Nephron (organoid): ENCODE measurements around the gene ZBTB24.

Experiments used
- H3K27ac Mint-ChIP-seq, 3 experiments: 2 replicates each; pipeline ENCODE4 v1.8.0; 2020; ENCODE audit warnings: mixed read lengths in 3 of 3, mild to moderate bottlenecking in 2 of 3, moderate library complexity in 1 of 3
- H3K27me3 Mint-ChIP-seq: 2 replicates; pipeline ENCODE4 v1.8.0; 2021; ENCODE audit warnings: low read depth, mild to moderate bottlenecking, moderate library complexity, mixed read lengths
- H3K36me3 Mint-ChIP-seq: 2 replicates; pipeline ENCODE4 v1.8.0; 2020; ENCODE audit warnings: low read depth, mixed read lengths
- H3K4me1 Mint-ChIP-seq: 2 replicates; pipeline ENCODE4 v1.8.0; 2020; ENCODE audit warnings: mixed read lengths
- H3K4me3 Mint-ChIP-seq, 3 experiments: 2 replicates each; pipeline ENCODE4 v1.8.0; 2020; ENCODE audit warnings: mild to moderate bottlenecking in 3 of 3, mixed read lengths in 3 of 3, moderate library complexity in 2 of 3
- H3K9me3 Mint-ChIP-seq: 2 replicates; pipeline ENCODE4 v1.8.0; 2020; ENCODE audit warnings: mixed read lengths
- TF ChIP-seq, protein P1 (sequence below), 3 experiments: fragments of 200-600 bp; sonication (generic); IDR thresholded peaks; one replicate each; pipeline ENCODE4 v1.5.0; 2021; ENCODE audit warnings: antibody characterized with exemption in 3 of 3; ENCODE audit not compliant: unreplicated experiment in 3 of 3

ZBTB24 gene

DNA sequence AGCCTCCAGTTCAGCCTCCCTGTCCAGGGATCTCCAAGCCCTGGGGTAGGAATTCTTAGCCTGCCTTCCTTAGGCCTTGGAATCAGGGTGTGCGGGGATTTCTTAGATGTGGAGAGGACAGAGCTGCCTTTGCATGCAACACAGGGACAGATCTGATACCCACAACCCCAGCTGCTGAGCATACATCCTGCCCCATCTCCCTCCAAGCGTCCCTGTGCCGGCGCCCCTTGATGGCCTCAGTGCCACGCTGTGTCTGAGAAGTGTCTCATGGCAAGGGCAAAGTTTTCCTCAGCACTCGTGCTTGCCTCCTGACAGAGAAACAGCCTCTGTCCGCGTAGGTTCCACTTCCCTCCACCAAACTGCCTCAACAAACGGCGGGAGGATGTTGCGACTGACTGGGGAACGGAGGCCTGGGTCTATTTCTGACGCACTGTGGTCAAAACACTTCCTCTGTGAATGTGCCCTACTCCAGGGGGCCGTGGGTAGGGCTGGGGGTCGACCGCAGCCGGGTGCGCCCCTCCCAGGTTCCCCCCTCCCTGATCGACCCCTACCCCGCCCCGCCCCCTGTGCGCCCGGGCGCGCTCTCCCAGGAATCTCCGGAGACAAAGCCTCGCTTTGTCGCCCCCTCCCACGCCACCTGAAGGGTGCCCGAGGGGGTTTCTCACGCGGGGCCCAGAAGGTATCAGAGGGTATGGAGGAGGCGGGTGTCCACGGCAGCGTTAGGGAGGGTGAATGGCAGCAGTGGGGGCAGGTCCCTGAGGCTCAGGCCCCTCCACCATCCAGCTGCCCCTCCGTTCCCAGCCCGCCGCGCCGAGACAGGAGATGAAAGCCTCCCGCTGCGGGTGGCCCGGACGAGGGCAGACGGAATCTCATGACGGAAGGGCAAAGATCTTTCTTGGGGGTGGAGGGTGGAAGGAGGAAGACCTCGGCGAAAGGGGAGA is 28.3 kb downstream of the ZBTB24 start:
- H3K27me3 Mint-ChIP-seq, result peaks cover 14% of the 10 kb centered on the region
- H3K9me3 Mint-ChIP-seq, result no peaks in the 10 kb centered on the region
- H3K27ac Mint-ChIP-seq, result peak overlapping the region; percentile 70 to 85 (median 72)
- H3K4me1 Mint-ChIP-seq, result peaks cover 29% of the 10 kb centered on the region
- peak overlapping the region; percentile 97 for H3K4me3 Mint-ChIP-seq
- TF ChIP-seq, protein P1, sequence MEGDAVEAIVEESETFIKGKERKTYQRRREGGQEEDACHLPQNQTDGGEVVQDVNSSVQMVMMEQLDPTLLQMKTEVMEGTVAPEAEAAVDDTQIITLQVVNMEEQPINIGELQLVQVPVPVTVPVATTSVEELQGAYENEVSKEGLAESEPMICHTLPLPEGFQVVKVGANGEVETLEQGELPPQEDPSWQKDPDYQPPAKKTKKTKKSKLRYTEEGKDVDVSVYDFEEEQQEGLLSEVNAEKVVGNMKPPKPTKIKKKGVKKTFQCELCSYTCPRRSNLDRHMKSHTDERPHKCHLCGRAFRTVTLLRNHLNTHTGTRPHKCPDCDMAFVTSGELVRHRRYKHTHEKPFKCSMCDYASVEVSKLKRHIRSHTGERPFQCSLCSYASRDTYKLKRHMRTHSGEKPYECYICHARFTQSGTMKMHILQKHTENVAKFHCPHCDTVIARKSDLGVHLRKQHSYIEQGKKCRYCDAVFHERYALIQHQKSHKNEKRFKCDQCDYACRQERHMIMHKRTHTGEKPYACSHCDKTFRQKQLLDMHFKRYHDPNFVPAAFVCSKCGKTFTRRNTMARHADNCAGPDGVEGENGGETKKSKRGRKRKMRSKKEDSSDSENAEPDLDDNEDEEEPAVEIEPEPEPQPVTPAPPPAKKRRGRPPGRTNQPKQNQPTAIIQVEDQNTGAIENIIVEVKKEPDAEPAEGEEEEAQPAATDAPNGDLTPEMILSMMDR (IDR thresholded peaks at IDR 0.05; ENCODE audit: unreplicated experiment in 3 of 3), result no peak
- peaks cover 7% of the 10 kb centered on the region for H3K36me3 Mint-ChIP-seq

DNA sequence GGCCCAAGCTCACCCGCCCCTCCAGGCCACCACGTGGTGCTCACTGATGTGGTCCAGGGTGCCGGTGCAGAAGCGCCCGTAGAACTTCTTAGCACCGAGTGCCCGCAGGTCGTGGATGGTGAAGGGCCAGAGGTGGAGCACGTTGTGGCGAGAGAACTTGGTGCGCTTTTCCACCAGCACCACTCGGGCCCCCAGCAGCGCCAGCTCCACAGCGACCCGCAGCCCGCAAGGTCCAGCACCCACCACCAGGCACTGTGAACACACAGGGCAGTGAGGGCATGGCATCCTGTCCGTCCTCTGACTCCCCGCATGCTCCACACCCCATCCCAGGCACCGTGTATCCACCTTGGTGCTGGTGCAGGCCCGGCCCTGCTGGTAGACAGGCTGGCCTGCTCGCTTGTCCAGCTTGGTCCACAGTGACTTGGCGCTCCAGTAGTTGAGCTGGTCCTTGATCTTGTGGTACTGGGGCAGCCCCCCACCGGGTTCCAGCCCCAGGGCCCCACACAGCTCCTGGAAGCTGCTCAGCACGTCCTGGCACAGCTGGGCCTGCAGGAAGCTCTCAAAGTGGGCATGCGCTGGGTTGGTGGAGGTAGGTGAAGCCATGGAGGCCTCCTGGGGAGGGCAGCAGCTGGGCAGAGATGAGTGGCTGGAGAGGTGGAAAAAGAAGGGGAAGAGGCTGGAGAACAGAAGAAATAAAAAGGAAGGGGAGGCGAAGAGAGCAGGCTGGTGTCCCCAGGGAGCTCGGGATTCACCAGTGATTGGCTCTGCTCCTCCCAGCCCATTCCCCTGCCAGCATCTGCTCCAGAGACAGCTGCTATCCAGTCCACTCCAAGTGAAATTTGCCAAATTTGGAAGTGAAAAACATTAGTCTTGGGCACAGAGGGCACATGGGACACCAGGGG is 29.2 kb downstream of the ZBTB24 start:
- no peaks in the 10 kb centered on the region for H3K9me3 Mint-ChIP-seq
- TF ChIP-seq, protein P1 (IDR thresholded peaks at IDR 0.05; ENCODE audit: unreplicated experiment in 3 of 3), result no peak
- H3K4me3 Mint-ChIP-seq, result peak overlapping the region; percentile 79 to 97 (median 97)

DNA sequence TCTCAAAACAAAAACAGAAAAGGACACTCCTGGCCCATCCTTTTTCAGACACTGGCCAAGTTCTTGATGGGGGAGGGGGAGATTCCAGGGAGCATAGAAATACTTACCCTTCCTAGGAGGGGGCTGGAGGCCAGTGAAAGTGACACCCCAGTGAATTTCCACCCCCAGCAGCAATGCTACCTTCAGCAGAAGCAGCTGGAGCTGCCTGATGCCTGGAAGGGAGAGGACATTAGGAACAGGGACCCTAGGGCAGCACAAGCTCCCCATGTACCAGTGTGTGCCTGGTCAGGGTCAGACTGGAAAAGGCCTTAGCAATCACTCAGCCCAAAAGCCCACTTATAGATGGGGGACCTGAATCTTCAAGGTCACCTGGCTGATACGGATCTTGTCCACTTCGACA is 29.9 kb downstream of the ZBTB24 start:
- TF ChIP-seq, protein P1 (IDR thresholded peaks at IDR 0.05; ENCODE audit: unreplicated experiment in 3 of 3), result no peak
- peaks cover 7% of the 10 kb centered on the region for H3K36me3 Mint-ChIP-seq
- H3K4me1 Mint-ChIP-seq, result peaks cover 29% of the 10 kb centered on the region
- no peak overlapping the region for H3K27ac Mint-ChIP-seq
- H3K4me3 Mint-ChIP-seq, result peak overlapping the region; percentile 40 to 97 (median 54)
- H3K27me3 Mint-ChIP-seq, result peaks cover 14% of the 10 kb centered on the region
- H3K9me3 Mint-ChIP-seq, result no peaks in the 10 kb centered on the region

More for the DNA sequence above, 29.2 kb downstream of the ZBTB24 start:
- Mint-ChIP-seq H3K4me1 (peaks cover 29% of the 10 kb centered on the region), H3K27ac (peak overlapping the region; percentile 70 to 85 (median 72)), H3K36me3 (peaks cover 7% of the 10 kb centered on the region), H3K27me3 (peaks cover 14% of the 10 kb centered on the region)

DNA sequence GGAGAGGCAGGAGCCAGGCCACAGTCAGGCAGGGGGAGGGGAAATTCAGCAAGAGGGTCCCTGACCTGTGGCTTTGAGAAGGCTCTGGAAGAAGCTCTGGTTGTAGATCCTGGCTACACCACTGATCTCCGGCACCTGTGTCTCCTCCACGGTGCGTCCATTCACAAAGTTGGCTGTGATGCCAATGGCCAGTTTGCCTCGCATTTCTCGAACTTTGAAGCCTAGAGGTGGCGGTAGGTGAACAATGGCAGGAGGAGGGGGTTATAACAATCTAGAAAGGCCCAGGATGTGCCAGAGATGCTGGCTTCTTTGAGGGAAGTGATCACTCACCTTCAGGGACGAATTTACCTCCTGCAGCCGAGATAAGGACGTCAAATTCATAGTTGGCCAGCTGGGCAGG is 30.8 kb downstream of the ZBTB24 start:
- H3K27me3 Mint-ChIP-seq, result peaks cover 10% of the 10 kb centered on the region
- TF ChIP-seq, protein P1 (IDR thresholded peaks at IDR 0.05; ENCODE audit: unreplicated experiment in 3 of 3), result no peak

DNA sequence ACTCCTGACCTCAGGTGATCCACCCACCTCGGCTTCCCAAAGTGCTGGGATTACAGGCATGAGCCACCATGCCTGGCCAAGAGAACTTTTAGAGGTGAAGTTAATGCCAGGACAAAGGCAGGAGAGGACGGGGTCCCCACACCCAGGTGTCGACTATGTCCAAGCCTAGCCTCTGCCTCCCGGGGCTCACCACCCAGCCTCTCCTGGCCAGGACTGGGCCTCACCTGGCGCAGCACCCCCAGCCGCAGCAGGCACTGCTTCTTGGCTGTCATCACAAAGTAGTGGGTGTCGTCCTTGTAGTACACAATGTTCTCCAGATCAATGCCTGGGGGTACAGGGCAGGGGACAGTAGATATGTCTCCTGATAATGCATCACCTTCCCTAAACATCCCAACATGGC is 31.6 kb downstream of the ZBTB24 start:
- Mint-ChIP-seq H3K4me1 (peaks cover 19% of the 10 kb centered on the region), H3K27me3 (peaks cover 4% of the 10 kb centered on the region), H3K27ac (no peak overlapping the region), H3K36me3 (peaks cover 7% of the 10 kb centered on the region), H3K9me3 (no peaks in the 10 kb centered on the region), H3K4me3 (peak overlapping the region in 1 of 3 experiments; percentile 14)
- TF ChIP-seq, protein P1 (IDR thresholded peaks at IDR 0.05; ENCODE audit: unreplicated experiment in 3 of 3), result no peak

More for the DNA sequence above, 30.8 kb downstream of the ZBTB24 start:
- H3K36me3 Mint-ChIP-seq, result peaks cover 7% of the 10 kb centered on the region
- H3K9me3 Mint-ChIP-seq, result no peaks in the 10 kb centered on the region
- no peak overlapping the region for H3K27ac Mint-ChIP-seq
- peak overlapping the region; percentile 7 to 56 (median 43) for H3K4me3 Mint-ChIP-seq
- peaks cover 25% of the 10 kb centered on the region for H3K4me1 Mint-ChIP-seq
